Kidney glomerular epithelial cell (primary cell): ENCODE data around the gene EXOSC2.

Experiments used
- DNase-seq: peaks from one replicate; lab custom pipeline; 2025; lab: John Stamatoyannopoulos, UW

Gene EXOSC2, protein sequence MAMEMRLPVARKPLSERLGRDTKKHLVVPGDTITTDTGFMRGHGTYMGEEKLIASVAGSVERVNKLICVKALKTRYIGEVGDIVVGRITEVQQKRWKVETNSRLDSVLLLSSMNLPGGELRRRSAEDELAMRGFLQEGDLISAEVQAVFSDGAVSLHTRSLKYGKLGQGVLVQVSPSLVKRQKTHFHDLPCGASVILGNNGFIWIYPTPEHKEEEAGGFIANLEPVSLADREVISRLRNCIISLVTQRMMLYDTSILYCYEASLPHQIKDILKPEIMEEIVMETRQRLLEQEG

DNA sequence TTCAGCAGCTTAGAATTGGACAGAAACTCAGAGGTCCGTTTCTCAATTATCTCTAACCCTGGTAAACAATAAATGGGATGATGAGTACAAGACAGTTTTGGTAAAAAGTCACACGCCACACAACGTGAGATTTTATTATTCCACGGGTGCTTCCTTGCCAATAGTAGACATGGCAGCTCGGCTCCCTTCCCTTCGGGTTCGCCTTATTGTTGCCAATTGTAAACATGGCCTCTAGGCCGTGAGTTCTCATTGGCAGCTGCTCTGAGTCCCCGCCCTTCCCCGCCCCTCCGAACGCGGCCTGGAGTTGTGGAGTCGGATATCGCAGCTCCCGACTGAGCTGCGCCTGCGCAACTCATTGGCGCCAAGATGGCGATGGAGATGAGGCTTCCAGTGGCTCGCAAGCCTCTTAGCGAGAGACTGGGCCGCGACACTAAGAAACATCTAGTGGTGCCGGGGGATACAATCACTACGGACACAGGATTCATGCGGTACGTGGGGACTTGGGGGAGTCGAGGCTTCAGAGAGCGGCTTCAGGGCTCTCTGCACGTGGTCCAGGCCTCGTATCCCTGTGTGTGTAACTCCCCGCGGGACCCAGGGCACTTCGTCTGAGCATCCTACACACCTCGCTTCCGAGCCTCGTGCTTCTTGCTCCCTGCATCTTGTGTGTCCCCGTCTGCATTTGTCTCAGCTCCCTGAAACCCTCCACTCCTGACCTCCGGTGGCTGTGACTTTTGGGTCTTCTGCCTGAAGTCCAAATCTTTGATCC lies at the start of gene EXOSC2:
Gene EXOSC2, plus strand, starts transcription at position 355 of the 766 bp plus-strand sequence. Its CDS starts 12 bp downstream, at position 367.
- peak; percentile 90 for DNase-seq

DNA sequence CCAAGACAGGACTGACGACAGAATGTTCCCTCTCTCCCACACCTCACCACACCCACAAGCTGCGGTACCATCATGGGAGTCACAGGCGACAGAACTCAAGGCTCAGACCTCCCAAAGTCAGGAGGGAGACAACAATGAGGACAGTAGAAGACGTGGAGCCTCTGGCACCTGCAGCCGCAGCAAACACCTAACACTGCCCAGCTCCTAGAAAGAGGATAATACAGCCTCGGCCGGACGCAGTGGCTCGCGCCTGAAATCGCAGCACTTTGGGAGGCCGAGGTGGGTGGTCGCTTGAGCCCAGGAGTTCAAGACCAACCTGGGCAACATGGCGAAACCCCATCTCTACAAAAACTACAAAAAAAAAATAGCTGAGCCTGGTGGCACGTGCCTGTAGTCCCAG lies 42.4 kb upstream of the EXOSC2 start:
- DNase-seq = no peak

DNA sequence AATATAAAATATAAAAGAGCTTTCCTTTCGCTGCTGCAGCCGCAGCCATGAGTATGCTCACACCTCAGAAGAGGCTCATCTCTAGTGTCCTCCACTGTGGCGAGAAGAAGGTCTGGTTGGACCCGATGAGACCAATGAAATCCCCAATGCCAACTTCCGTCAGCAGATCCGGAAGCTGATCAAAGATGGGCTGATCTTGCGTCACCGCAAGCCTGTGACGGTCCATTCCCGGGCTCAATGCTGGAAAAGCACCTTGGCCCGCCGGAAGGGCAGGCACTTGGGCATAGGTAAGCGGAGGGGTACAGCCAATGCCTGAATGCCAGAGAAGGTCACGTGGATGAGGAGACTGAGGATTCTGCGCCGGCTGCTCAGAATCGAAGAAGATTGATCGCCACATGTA lies 41.8 kb upstream of the EXOSC2 start:
- DNase-seq = no peak

DNA sequence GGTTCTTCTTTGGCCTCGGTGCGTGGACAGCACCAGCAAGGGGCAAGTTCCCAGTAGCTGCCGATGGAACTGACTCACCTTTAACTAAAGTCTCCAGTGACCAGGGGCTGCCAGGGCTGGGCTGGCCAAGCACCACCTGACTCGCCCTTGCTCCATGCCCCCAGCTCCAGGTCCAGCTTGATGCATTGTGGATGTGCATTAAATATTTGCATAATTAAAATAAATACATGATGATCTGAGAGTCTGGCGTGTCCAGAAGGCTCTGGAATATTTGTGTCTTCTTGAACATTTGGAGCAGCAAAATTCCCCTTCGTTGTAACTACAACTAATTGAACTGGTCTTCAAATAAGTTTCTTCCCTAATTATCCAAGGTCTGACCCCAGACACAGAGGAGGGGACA lies 38.7 kb upstream of the EXOSC2 start:
- DNase-seq = no peak

DNA sequence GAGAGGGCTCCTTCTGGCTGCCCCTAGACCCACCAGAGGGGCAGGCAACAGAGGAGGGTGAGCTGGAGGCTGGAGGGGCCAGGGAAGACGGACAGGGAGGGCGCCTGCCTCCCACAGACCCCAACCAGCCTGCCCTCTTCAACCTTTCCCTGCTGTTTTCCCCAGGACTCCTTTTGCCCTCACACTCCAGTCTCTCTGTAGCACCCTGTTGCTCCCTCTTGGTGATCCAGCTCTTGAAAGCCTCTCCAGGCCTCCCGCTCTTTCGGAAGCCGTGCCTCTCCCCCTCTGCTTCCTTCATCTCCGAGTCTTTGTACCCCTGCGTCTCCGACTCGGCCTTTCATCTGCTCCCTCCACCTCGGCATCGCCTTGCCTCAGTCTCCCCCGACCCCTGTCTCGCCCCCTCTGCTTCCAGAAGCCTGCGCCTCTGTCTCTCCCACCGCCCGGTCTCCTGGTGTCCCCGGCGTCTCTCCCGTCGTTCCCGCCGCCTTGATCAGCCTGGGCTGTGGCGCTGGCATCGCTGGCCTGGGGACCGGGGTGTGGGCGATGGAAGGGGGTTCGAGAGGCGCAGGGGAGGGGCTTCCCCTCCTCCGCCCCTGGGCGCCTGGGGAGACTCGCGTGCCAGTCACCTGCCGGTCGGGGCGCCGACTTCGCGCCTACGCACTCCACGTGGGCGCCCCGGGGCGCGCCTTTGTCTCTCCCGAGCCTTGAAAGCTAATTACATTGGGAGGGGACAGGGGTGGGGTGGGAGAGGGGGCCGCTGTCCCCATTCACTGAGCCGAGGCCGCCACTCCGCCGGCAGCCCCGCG lies 34.5 kb upstream of the EXOSC2 start:
- no peak for DNase-seq

DNA sequence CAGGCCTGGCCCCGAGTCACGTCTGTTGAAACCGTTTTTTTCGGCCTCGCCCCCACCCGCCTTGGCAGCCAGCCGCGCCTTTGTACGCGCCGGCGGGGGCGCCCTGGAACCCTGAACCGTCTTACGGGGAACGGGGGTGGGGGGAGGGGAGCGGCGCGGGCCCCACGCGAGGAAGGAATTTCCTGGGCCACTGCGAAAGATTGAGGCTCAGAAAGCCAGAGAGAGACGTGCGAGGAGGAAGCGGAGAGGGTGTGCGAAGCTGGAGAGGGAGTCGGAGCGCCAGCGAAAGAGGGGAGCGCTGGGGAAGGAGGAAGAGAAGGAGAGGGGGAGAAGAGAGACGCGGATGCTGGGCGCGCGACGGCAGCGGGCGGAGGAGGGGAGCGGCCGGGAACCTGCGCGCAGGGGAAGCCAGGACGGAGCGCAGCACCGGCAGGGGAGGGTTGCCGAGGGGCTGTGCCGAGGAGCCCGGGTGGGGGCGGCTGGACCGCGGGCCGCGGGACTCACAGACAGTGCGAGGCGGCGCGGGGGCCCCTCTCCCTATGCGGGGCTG lies 33.8 kb upstream of the EXOSC2 start:
- no peak for DNase-seq

DNA sequence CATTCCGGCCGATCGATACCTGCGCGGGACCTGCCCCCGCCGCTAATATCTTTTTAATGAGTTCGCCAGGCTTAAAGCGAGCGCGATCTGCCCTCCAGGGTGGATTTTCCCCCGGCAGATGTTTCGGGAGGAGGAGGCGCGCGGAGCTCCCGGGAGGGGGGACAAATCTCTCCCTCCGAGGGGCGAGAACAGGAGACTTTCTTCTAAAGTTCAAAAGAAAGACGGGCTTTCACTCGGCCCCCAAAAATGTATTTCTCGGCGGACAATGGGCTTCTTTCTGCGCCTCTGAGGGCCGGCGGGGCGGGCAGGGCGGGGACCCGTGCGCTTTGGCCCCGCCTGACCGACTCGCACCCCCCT lies 33.3 kb upstream of the EXOSC2 start:
- DNase-seq = no peak

DNA sequence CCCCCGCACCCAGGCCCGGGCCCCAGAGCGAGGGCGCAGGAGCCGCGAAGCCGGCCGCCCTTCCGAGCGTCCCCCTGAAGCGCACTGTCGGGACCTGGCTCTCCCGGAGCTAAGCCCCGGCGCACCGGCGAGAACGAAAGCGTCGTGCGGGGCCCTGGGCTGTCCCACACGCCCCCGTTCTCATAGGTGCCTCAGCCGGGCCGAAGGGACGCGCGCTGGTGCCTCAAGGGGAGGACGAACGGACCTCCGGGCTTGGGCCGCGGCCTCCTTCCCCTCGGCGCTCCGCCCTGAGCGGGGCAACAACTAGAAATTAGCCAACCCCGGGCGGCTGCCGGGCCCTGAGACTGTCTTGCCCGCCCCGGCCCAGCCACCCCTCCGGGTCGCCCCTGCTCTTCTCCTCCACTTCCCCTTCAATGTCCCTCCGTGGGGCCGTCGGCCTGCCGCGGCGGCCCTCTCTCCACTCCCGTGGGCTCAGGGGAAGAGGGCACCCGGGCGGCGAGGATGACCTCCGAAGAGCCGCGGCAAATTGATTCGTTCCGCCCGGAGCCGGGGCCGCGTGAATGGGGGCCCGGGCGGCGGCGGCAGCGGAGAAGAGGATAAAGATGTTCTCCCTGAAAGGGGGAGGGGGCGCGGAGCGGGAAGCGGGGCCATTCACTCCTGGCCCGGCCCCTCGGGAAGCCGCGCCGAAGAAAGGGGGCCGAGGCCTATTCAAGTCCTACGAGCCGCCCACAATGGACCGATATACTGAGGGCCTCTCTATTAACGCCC lies 32.7 kb upstream of the EXOSC2 start:
- DNase-seq = no peak

DNA sequence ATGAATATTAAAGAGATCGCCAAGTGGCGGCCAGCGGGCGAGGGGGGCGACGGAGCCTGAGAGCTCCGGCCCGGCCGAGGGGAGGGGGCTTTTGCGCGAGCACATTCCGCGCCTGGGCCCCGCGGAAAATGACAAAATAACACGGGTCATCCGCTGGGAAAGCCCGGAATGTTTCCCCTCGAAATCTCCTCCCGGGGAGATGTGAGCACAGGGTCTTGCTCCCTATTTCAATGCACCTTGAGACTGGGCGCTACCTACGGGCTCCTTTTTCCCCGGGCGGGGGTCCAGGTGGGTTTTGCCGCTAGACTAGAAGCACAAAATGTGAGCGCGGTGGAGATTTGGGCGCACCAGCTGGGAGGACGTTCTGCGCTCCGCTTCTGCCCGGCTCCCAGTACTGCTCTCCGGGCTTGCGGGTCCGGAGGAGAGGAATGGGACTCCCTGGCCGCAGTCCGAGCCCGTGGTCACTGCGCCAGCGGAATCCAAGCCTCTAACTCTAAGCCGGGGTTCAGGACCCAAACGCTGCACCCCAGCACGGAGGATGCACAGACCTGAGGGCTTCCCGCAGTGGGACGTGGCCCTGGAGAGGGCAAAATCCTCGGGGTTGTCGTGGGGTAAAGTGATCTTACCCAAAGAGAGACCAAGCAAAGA lies 32.0 kb upstream of the EXOSC2 start:
- DNase-seq = no peak

DNA sequence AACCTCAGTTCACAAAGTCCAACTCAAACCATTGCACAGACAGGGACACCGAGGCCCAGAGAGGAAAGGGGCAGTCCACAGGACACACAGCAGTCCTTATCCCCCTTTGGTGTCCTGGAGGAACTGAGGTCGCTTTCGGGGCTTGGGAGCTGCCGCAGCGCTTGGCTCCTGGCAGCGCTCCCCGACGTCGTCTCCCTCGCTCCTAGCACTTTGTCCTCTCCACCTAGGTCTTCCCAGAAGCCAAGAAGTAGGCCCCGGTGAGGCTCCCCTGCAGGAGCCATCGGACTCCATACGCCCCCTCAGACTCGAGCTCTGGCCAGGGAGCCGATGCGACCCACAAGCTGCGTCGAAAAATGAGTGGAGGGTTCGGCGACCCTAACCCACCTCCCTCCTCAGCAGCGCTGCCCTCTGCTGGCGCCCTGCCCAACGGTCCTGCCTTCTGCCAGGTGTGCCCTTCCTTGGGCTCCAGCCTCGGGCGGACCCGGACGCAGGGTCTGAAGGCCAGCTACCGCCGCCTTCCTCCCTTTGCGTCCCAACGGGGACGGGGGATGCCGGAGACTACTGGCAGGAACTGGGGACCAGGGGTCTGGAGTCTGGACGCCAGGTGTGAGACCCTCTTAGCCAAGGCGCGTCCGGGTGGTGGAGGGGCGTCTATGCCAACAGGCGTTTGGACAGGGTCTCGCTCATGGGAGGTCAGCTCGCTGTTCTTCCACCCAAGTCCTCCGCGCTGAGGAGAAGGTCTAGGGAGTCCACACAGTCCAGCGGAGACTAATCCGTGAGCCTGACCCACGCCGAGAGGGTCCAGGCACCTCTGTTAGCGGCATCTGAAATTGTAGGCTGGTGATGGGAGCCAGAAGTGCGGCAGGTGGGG lies 31.2 kb upstream of the EXOSC2 start:
- DNase-seq = no peak

DNA sequence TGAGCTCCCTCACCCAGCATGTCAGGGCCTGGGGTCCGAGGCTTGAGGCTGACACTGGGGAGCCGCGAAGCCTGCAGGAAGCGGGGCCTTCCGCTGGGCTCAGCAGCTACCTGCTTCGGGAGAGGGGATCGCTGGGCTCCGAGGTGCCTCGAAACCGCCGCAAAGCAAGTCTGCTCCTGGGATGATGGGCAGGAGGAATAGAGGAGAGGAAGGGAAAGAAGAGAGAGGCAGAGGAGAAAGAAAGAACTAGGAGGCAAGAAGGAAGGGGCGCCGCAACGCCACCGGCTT lies 30.7 kb upstream of the EXOSC2 start:
- DNase-seq = no peak

DNA sequence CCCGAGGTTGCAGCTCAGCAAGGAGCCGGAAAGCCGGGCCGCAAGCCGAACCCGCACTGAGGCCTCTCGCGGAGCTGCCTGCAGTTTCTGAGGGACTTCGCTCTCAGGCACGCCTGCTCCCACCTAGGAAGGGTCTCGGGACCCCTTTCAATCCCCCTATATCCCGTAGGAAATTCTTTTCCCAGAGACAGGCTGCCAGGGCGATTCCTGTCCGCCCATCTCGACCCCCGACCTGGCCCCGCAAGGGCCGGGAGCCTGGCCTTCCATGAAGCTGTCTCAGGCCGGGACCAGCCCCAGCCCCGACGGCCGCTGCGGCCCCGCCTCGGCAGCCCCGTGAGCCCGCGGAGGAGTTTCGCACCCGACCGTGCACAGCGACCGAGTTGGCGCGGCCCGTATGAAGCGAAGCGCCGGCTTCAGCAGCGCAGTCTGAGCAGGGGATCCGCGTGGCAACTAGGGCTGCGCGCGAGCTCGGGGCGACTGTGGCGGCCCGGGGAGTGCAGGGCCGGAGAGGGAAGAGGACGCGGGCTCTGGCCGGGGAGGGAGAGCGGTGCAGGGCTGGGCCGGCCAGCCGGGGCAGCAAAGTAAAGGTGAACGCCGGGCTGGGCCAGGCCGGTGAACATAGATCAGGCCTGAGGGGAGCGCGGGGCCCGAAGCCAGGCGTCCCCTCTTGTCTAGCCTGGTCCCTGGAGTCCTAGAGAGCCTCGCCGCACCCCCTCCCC lies 30.2 kb upstream of the EXOSC2 start:
- no peak for DNase-seq

DNA sequence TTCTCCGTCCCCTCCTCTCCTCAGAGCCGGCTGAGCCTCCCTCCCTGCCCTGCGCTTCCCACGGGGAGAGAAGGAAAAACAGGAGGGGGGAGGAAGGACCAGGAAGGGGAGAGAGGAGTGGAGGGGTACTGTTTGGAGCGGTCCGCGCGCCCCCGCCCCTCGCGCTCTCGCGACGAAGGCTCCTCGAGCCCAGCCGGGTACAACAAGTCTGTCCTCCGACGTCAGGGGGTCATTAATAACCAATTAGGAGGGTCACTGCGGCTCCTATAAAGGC lies 29.7 kb upstream of the EXOSC2 start:
- DNase-seq = no peak

DNA sequence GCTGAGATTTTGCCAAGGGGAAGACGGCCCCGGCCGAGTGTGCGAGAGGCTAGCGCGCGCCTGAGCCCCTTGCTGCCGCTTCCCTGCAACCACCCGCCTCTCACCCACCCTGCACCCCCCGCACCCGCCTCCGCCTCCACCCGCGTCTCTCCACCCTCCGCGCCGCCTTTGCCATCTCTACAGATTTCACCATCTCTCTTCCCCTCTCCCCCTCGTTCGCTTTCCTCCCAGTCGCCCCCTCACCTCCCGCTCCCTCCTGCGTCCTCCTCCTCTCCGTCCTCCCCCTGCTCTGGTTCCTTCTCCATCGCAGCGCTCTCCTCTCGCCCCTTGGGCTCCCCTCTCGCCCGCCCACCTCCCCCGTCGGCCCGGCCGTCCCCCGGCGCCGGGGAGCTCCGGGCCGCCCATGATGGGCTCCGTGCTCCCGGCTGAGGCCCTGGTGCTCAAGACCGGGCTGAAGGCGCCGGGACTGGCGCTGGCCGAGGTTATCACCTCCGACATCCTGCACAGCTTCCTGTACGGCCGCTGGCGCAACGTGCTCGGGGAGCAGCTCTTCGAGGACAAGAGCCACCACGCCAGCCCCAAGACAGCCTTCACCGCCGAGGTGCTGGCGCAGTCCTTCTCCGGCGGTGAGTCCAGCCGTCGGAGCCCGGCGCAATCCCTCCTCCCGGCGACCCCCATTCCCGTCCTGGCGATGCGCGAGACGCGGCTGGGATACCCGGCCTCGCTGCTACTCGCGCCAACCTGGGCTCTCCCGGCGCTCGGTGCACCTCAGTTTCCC lies 29.1 kb upstream of the EXOSC2 start, which contains the start of gene PRDM12:
Gene PRDM12, plus strand, starts transcription at position 344 of the 778 bp plus-strand sequence. Its CDS starts 60 bp downstream, at position 404.
- no peak for DNase-seq

DNA sequence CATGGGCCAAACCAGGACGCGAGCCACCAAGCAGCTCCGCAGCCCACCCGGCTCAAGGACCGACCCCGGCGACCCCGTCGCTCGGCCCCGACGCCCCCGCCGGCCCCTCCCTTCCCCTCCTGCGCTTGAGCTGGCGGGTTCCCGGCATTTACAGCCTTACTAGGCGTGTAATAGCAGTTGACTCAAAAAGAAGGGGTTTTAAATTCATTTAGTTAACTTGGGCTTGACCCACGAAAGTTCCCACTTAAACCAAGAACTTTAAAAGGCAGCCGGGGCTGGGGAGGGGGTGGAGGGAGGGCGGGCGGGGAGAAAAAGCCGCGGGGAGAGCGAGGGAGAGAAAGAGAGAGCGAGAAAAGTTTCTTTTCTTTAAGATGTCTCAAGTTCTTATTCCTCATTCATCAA lies 28.6 kb upstream of the EXOSC2 start:
- DNase-seq = no peak

DNA sequence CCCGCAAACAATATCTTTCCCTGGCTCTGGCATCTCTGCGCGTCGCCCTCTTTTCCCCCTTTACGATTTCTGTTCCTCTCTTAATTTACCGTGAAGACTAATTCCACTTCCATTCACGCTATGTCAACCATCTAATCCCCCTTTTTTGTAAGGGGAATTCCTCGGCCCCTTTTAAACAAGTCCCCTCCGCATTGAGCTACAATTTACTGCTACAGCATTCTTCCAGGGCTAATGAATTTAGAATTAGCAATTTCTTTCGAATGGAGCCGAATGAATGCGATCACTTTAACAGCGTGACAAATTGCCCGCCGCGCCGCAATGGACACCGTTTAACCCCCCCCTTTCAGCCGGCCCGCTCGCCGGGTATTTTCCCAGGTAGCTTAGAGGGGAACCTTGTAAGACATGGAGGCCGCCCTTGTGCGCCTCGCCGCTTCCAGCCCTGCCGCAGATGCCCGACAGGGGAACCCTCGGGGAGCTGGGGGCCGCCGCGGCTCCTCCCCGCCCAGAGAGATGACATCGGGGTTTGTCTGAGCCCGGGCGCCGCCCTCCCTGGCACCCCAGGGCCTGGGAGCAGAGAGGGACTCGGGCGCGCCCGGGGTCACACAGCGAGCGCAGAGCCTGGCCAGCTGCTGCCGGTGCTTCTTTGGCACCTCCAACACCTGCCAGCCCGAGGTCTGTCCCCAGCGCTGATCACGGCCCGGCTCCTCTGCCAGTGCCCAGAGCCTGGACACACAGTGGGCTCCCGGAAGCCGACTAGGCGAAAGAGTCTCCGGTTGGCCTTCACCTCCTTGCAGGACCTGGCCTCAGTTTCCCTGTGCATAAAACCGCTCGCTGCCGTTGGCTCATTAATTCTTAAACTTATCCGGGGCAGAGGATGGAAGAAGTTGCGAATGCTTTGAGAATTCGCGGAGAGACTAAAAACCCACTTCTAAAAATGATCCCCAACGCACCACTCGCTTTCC lies 27.9 kb upstream of the EXOSC2 start:
- DNase-seq = no peak

DNA sequence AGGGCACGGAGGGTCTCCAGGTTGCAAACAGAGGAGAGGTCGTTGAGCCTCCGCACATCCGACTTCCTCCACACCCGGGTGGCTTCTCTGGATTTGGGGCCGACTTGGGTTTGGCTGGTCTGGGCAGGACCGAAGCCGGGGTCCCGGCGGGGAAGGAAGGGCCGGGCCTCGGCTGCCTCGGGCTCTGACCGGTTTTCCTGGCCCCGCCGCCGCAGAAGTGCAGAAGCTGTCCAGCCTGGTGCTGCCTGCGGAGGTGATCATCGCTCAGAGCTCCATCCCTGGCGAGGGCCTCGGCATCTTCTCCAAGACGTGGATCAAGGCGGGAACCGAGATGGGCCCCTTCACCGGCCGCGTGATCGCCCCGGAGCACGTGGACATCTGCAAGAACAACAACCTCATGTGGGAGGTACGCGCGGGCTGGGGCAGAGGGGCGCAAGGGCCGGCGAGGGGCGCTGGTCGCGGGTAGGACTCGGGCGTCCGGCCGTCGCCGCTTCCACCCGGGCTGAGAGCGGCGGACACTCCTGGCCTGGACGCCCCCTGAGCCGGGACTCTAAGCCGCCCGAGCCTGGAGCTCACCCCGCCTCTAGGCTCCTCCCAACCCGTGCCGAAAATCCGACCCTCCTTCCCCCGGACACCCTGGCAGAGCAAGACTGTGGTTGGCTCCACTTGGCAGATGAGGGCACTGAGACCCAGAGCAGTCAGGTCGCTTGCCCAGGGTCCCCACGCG lies 27.0 kb upstream of the EXOSC2 start:
- DNase-seq = no peak

DNA sequence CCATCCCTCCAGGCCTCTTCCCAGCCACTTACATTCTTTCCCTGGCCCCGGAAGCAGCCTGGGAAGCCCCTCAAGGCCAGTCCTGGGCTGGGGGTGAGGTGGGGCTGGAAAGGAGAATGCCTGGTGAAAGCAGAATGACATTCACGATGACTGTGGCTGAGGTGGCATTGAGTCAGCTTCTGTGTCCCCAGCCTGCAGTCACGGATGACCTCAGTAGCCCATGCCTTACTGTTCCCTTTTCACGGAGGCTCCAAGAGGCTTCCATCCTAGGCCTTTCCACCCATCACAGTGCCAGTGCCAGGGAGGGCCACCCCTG lies 26.5 kb upstream of the EXOSC2 start:
- DNase-seq = no peak
